Umbilical cord (tissue), 2 donors: ENCODE results near the gene ACAP2. TPM values are rescaled to one million over a fixed set of nuclear protein-coding genes. Genes with fewer than 3 reads are reported as not detected.
"Not testable (repeated sequence)": the region's sequence is repeated elsewhere in the genome, so short reads cannot be mapped to it uniquely, and the experiment has no call there.

ENCODE experiments used
- DNase-seq: peaks from one replicate; pipeline ENCODE4 v3.0.0-alpha.2; 2015; ENCODE audit warnings: low spot score
- total RNA-seq: library from RNA; depleted of rRNA; stranded (reverse); fragments of >200 nt; gene quantifications from one replicate; pipeline ENCODE4 v1.2.3, GENCODE V29; 2014; ENCODE audit warnings: low replicate concordance; ENCODE audit not compliant: insufficient read depth

Gene ACAP2
- total RNA-seq, 1 donor from 2014 or later, result 80.9 TPM

DNA sequence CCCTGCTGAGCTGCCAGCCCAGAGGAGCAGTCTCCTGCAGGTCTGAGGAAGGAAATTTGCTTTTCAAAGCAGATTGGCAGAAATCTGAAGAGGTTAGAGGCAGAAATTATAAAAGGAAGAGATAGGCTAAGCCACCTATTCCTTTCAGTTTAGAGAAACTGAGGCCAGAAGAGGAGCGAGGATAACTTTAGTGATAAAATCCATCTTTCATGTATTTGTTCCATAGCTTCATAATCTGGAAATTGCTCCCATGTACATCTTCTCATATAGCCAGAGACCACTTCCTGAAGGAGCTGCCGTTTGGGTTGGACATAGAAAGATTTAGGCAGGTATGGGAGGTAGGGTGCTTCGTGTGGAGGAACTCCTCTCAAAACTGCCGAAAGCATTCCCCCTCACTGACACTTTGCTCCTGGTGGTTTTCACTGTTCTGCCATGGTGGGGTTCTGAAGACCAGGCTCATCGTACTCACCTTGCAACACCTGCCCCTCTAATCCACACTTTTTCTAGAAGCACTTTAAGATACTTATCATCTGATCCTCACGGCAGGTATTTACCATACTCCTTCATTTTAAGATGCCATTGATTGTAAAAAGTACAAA lies 670 bp upstream of the ACAP2 start:
- DNase-seq, result no peak

- DNase-seq, result peak; percentile 70
Observed at GRCh38 chr3:195441992-195442572, 738 bp downstream of the ACAP2 start.

GRCh38 chr3:195441476-195441991 lies 1.3 kb downstream of the ACAP2 start:
- no peak for DNase-seq

DNA sequence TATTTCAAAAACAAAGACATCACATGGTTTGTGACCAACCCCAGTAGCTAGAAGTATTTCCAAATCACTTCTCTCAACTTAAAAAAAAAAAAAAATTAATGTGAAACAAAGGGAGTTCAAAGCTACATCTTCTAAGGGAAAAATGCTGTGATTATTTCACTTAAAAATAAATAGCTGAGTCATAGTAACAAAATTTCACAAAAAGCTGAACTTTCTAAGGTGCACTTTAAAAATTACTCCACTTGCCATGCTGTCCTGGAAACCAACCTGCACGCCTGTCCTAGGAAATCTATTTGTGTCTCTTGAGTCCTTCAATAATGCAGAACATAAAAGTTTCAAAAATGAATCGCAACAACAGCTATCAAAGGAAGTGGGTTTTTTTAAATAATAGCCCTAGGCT lies 1.8 kb downstream of the ACAP2 start:
- DNase-seq, result no peak

- no peak for DNase-seq
Observed at GRCh38 chr3:195440379-195440778, 2.4 kb downstream of the ACAP2 start.

GRCh38 chr3:195438371-195438770 lies 4.4 kb downstream of the ACAP2 start:
- DNase-seq, result no peak

DNA sequence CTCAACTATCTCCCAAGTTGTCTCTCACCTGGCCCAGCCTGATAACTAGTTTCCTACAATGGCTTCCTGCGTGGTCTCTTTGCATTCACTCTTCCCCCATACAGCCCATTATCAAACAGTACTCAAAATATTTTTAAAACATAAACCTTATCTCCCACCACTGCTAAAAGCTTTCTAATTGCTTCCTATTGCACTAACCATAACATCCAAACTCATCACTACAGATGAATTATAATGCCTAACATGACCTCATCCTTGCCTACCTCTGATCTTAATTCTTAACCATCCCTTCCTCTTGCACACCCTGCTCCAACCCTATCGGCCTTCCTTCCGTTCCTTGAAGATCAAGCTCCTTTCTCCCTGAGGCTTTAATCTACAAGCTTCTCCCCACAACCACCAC lies 17.0 kb downstream of the ACAP2 start:
- no peak for DNase-seq

GRCh38 chr3:195423818-195424217 lies 19.0 kb downstream of the ACAP2 start:
- no peak for DNase-seq

GRCh38 chr3:195421400-195421799 lies 21.4 kb downstream of the ACAP2 start:
- DNase-seq, result no peak

GRCh38 chr3:195416795-195417194 lies 26.0 kb downstream of the ACAP2 start:
- DNase-seq, result no peak

GRCh38 chr3:195411836-195412235 lies 31.0 kb downstream of the ACAP2 start:
- DNase-seq, result no peak

DNA sequence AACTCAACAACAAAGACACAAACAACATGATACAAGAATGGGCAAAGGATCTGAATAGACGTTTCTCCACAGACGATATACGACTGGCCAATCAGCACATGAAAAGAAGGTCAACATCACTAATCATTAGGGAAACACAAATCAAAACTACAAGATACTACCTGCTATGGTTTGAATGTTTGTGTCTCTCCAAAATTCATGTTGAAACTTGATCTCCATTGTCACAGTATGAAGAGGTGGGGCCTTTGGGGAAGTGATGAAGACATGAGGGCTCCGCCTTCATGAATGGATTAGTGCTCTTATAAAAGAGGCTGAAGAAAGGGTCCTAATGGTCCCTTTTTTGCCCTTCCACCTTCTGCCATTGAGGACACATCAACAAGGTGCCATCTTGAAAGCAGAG lies 32.3 kb downstream of the ACAP2 start:
- no peak for DNase-seq

DNA sequence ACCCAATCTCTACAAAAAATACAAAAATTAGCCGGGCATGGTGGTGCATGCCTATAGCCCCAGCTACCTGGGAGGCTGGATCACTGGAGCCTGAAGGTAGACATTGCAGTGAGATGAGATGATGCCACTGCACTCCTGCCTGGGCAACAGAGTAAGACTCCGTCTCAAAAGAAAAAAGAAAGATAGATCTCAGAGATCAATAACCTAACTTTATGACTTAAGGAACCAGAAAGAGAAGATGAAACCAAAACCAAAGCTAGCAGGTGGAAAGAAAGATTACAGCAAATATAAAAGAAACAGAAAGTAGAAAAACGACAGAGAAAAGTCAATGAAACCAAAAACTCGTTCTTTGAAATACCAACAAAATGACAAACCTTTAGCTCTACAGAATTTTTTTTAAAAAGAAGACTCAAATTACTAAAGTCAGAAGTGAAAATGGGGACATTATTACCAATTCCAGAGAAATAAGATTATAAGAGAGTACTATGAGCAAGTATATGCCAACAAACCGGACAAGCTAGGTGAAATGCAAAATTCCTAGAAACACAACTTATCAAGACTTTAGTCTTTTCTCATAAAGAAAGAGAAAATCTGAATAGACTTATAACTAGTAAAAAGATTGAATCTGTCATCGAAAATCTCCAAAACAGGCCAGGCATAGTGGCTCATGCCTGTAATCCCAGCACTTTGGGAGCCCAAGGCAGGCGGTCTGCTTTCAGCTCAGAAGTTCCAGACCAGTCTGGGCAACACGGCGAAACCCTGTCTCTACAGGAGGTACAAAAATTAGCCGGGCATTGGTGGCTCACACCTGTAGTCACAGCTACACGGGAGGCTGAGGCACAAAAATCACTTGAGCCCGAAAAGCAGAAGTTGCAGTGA lies 35.0 kb downstream of the ACAP2 start:
- no peak for DNase-seq

- DNase-seq, result no peak
Observed at GRCh38 chr3:195405651-195406050, 37.2 kb downstream of the ACAP2 start.

GRCh38 chr3:195403841-195404408 lies 38.9 kb downstream of the ACAP2 start:
- no peak for DNase-seq

DNA sequence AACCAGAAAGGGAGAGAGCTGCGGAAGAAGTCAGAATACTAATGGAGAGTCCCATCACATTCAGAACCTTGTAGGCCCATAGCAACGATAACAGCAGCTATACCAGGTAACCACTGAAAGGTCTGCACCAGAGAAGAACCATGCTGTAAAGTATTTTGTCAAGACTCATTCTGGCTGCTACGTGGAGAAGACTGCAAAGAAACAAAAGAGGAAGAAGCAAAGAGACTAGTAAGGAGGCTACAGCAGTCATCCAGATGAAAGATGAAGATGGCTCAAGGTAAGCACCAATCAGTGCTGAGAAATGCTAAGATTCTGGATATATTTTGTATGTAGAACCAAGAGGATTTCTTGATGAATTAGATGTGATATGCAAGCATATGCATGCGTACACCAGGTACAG lies 39.6 kb downstream of the ACAP2 start:
- DNase-seq, result no peak

DNA sequence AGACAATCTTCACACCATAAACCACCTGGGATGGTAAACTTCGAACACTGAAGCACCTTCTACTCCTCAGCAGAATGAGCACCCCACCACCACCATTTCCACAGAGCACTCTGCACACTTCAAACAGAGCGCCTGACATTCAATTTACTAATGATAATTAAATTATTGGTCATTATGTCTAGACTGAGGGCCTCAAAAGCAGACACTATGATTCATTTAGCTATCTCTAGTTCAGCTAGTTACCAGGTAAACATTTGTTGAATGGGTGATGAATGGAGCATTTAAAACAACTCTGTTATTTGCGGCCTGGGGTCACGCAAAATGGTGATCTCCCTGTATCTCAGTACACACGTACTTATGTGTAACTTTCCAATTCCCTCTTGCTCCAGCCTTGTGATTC lies 40.9 kb downstream of the ACAP2 start:
- DNase-seq, result no peak

DNA sequence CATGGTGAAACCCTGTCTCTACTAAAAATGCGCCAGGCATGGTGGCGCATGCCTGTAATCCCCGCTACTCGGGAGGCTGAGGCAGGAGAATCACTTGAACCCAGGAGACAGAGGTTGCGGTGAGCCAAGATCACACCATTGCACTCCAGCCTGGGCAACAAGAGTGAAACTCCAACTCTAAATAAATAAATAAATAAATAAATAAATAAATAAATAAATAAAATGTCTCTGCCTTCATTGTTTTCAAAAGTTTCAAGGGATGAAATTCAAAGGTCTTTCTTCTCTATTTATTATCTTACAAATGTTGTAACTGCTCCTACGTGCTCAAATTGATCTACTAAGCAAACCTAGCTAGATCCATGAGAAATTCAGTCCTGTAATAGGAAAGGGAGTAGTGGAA lies 44.4 kb downstream of the ACAP2 start:
- not testable (repeated sequence) for DNase-seq

- DNase-seq, result no peak
Observed at GRCh38 chr3:195397524-195397923, 45.3 kb downstream of the ACAP2 start.

DNA sequence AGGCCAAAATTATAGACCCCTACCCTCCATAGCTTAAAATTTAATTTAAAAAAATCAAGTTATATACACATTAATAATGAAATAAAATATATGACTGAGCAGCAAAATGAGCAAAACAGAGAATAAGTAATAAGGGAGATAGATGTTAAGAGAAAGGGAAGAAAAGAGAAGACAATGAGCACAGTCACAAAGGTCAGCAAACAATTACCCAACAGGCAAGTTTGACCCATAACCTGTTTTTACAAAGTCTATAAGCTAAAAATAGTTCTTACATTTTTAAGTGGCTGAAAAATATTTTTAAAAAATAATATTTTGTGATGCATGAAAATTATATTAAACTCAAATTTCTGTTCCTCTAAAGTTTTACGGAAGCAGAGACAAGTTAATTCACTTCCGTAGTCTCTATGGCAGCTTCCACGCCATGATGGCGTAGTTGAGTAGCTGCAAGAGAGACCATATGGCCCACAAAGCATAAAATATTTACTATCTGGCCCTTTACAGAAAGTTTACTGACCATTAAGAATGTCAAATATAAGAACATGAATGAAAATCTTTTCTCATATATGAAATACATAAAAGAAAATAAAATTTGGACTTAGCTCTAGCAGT lies 47.5 kb downstream of the ACAP2 start:
- no peak for DNase-seq

DNA sequence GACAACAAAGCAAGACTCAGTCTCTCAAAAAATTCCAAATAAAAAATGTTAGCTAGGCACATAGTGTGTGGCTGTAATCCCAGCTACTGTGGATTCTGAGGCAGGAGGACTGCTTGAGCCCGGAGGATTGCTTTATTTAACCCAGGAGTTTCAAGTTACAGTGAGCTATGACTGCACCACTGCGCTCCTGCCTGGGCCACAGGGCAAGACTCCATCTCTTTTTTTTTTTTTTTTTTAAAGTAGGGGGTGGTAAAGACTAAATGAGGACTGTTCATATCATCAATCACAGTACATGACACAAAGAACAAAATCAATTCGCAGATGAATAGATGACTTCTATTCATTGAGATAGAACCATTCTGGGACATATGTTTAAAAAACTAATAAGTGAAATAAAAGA lies 48.1 kb downstream of the ACAP2 start:
- no peak for DNase-seq

GRCh38 chr3:195394024-195394423 lies 48.8 kb downstream of the ACAP2 start:
- no peak for DNase-seq
